Ectodermal cell (in vitro differentiated cells): ENCODE measurements around the gene PAPPA.

Experiments
- H3K27ac ChIP-seq: 2 replicates; pipeline ENCODE4 v1.7.0; 2013; ENCODE audit warnings: mild to moderate bottlenecking, low read depth, low read length; ENCODE audit not compliant: insufficient read depth, poor library complexity, severe bottlenecking
- H3K27me3 ChIP-seq: 2 replicates; pipeline ENCODE4 v1.7.0; 2013; ENCODE audit warnings: mild to moderate bottlenecking, low read length; ENCODE audit not compliant: insufficient read depth, control insufficient read depth, poor library complexity, severe bottlenecking
- H3K36me3 ChIP-seq: one replicate; pipeline ENCODE4 v1.7.0; 2013; ENCODE audit warnings: low read length; ENCODE audit not compliant: control insufficient read depth, insufficient read depth
- H3K4me1 ChIP-seq: one replicate; pipeline ENCODE4 v1.7.0; 2013; ENCODE audit warnings: low read length; ENCODE audit not compliant: control insufficient read depth, insufficient read depth
- H3K4me3 ChIP-seq: 2 replicates; pipeline ENCODE4 v1.7.0; 2013; ENCODE audit warnings: low read depth, low read length, control low read depth; ENCODE audit not compliant: insufficient read depth
- H3K9me3 ChIP-seq: 2 replicates; pipeline ENCODE4 v1.7.0; 2013; ENCODE audit warnings: mild to moderate bottlenecking, low read length, moderate library complexity; ENCODE audit not compliant: control insufficient read depth
- WGBS, 2 experiments: methylation state at CpG; one replicate each; pipeline ENCODE4 v1.1.7; 2013; ENCODE audit warnings: missing lambda C conversion rate in 2 of 2; 5-methylcytosine and 5-hydroxymethylcytosine counted together

The PAPPA gene

DNA sequence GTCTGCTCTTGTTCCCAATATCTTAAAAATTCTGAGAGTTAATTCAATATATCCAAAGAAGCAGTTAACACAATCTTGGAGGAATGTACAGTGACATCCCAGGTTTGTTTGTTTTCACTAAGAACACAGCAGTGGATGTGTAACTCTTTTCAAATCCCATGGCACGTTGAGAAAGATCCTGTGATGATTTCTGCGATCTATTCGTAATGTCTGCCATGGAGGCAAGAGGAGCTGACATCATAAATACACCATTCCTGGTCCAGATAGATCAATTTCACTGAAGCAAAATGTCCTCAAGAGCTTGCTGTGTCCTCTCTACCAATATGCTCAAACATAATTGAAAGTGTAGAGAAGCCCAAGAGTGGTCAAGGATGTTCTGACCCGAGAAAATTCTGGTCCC, 280.7 kb downstream of the PAPPA start:
- H3K4me3 ChIP-seq, result no peak overlapping the region
- H3K9me3 ChIP-seq, result no peaks in the 10 kb centered on the region
- no peaks in the 10 kb centered on the region for H3K27me3 ChIP-seq
- H3K36me3 ChIP-seq, result no peaks in the 10 kb centered on the region
- no peak overlapping the region for H3K27ac ChIP-seq
- no peaks in the 10 kb centered on the region for H3K4me1 ChIP-seq
- WGBS, 2 experiments, result 92 to 93% methylated on average over 4 of the region's 4 CpGs

DNA sequence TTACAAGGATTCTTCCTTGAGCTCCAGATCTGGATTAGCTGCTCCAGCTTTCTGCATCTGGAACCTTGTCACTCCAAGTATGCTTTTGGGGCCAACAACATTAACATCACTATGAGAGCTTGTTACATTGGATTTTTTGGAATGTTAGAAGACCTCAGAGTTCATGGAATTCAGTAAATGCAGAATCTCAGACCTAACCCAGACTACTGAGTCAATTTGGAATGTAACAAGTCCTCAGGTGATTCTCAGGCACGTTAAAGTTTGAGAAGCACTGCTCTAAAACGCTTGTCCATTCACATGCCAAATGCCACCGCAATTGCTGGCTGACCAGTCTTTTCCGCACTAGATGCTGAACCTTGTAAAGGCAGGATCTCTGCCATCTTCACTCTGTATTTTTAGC, 282.1 kb downstream of the PAPPA start:
- whole genome bisulfite sequencing, 2 experiments, result 81 to 83% methylated on average over 4 of the region's 4 CpGs
- no peaks in the 10 kb centered on the region for H3K4me1 ChIP-seq
- no peaks in the 10 kb centered on the region for H3K9me3 ChIP-seq
- H3K27me3 ChIP-seq, result no peaks in the 10 kb centered on the region
- H3K4me3 ChIP-seq, result no peak overlapping the region
- H3K36me3 ChIP-seq, result no peaks in the 10 kb centered on the region
- no peak overlapping the region for H3K27ac ChIP-seq

DNA sequence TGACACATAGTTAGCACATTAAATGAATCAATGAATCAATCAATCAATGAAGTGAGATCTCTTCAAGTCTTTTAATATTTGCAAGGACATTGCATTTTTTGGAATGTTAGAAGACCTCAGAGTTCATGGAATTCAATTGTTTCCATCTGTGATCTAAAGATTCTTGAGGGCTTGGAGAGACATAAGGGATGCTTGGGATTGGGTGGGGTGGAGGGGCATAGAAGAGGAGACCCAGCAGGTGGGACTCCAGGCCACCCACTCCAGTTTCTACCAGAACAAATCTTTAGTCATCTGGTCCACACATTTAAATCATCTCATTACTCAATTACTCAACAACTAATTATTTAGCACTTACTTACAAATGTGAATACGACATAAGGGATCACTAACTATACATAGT, 282.5 kb downstream of the PAPPA start:
- Histone ChIP-seq H3K36me3 (no peaks in the 10 kb centered on the region), H3K9me3 (no peaks in the 10 kb centered on the region), H3K4me3 (no peak overlapping the region), H3K4me1 (no peaks in the 10 kb centered on the region), H3K27ac (no peak overlapping the region), H3K27me3 (no peaks in the 10 kb centered on the region)
- 100% methylated on average over 1 of the region's 1 CpG; no CpG with 5 or more reads in 1 of the 2 experiments for WGBS, 2 experiments

DNA sequence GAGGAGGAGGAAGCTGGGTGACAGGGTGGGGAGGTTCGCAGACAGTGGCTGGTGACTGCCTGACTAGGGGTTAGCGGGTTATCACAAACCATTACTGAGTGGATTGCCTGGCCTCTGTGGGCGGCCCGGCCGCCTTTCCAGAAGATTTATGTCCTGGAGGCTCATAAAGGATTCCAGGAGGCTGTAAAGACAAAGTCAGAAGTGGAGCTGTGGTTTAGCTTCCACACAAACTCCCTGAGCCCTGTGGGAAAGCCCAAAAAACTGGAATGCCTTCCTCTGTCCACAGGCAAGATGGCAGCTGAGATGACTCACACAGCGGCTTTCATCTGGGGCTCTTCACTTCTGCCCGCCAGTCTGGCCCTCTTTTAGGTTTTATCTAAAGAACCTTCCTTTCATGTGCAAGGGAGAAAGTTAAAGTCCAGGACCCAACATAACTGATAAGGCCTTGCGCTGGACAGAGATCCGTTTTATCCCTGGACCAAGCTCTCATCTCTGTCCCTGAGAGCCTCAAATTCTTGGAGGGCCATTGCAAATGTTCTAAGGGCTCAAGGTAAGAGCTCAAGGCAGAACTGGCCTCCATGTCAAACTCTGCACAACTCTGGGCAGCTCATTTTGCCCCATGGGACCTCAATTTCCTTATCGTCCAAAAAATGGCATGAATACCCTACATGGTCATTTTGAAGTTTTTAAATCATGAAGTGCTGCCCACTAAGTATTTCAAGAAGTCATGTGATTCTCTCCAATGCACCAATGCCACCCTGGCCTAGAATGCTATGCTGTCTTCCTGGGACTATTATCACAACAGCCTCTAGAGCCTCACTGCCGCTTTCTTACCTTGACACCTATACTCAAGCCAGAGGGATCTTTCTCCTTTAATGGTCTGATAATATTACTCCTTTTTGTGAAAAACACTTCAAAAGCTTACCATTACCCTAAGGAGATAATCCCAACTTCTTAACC, 284.1 kb downstream of the PAPPA start:
- Histone ChIP-seq H3K36me3 (no peaks in the 10 kb centered on the region), H3K27ac (no peak overlapping the region), H3K9me3 (no peaks in the 10 kb centered on the region), H3K27me3 (no peaks in the 10 kb centered on the region), H3K4me1 (no peaks in the 10 kb centered on the region), H3K4me3 (no peak overlapping the region)
- 90 to 91% methylated on average over 11 of the region's 11 CpGs for WGBS, 2 experiments

DNA sequence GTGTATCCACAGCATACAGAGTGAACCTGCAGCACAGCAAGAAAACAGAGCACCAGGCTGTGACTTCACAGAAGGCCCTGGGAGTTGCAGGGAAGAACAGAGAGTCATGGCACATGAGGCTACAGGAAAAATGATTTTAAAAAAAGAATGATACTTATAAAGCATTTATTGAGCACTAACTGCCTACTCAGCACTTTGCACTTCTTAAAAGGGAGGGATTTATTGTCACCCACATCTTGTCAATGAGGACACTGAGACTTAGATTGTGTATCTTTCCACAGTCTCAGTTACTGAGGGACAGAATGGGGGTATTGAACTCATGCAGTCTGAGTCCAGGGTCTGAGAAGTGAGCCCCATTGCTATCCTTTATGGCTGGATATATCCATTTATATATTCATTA, 288.9 kb downstream of the PAPPA start:
- Histone ChIP-seq H3K4me1 (no peaks in the 10 kb centered on the region), H3K4me3 (no peak overlapping the region), H3K27me3 (no peaks in the 10 kb centered on the region), H3K27ac (no peak overlapping the region), H3K36me3 (no peaks in the 10 kb centered on the region), H3K9me3 (no peaks in the 10 kb centered on the region)

DNA sequence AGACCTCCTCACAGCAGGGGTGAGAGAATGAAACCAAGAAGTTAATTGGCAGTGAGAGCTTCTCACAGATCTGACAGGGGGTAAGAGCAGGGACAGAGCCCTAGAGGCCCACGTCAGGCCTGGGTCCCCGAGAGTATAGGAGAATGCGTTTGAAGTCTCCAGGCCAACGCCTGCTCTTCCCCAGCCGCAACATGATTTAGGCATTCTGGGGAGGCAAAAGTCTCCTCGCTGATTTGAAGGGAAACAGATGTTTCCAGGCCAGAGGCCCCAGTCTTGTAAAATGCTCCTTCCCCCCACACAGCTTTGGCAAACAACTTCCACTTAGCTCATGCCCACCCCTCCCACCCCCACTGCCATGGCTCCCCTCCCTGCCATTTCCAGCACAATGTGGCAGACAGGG, 294.3 kb downstream of the PAPPA start:
- H3K9me3 ChIP-seq, result no peaks in the 10 kb centered on the region
- no peaks in the 10 kb centered on the region for H3K27me3 ChIP-seq
- no peak overlapping the region for H3K4me3 ChIP-seq
- H3K36me3 ChIP-seq, result no peaks in the 10 kb centered on the region
- no peaks in the 10 kb centered on the region for H3K4me1 ChIP-seq
- 82 to 85% methylated on average over 6 of the region's 6 CpGs for WGBS, 2 experiments
- no peak overlapping the region for H3K27ac ChIP-seq

DNA sequence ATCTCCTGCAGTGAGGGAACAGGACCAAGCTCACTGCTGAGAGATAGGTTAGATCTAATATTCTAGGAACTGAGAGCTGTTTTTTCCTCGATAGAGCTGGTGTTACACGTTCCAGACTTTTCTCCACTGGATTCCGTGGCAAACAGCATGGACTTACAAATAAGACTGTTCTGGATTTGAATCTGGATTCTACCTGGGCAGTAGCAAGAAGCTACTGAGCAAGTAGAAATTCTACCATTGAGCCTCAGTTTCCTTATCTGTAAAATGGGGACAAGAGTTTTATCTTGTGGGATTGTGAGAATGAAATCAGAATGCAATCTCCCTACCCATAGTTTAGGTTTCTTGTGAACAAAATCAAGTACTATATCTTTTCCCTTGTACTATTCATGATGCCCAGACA, 294.8 kb downstream of the PAPPA start:
- Histone ChIP-seq H3K4me1 (no peaks in the 10 kb centered on the region), H3K9me3 (no peaks in the 10 kb centered on the region), H3K4me3 (no peak overlapping the region), H3K36me3 (no peaks in the 10 kb centered on the region), H3K27ac (no peak overlapping the region), H3K27me3 (no peaks in the 10 kb centered on the region)
- 94 to 96% methylated on average over 3 of the region's 3 CpGs for WGBS, 2 experiments

DNA sequence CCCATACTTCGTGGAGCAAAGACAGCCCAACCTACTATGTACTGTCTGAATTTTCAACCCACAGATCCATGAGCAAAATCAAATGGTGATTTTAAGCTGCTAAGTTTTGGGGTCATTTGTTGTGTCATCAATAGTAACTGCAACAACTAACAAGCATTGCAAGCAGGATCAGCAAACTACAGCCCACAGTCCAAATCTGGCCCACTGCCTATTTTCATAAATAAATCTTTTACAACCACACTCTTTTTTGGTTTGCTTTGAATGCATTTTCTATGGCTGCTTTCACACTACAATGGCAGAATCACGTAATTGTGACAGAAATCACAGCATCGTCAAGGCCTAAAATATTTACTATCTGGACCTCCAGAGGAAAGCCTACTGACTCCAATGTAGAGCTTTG, 296.4 kb downstream of the PAPPA start:
- H3K36me3 ChIP-seq, result no peaks in the 10 kb centered on the region
- no peaks in the 10 kb centered on the region for H3K9me3 ChIP-seq
- H3K4me3 ChIP-seq, result no peak overlapping the region
- H3K27ac ChIP-seq, result no peak overlapping the region
- H3K27me3 ChIP-seq, result no peaks in the 10 kb centered on the region
- WGBS, 2 experiments, result 95 to 97% methylated on average over 3 of the region's 3 CpGs
- no peaks in the 10 kb centered on the region for H3K4me1 ChIP-seq

DNA sequence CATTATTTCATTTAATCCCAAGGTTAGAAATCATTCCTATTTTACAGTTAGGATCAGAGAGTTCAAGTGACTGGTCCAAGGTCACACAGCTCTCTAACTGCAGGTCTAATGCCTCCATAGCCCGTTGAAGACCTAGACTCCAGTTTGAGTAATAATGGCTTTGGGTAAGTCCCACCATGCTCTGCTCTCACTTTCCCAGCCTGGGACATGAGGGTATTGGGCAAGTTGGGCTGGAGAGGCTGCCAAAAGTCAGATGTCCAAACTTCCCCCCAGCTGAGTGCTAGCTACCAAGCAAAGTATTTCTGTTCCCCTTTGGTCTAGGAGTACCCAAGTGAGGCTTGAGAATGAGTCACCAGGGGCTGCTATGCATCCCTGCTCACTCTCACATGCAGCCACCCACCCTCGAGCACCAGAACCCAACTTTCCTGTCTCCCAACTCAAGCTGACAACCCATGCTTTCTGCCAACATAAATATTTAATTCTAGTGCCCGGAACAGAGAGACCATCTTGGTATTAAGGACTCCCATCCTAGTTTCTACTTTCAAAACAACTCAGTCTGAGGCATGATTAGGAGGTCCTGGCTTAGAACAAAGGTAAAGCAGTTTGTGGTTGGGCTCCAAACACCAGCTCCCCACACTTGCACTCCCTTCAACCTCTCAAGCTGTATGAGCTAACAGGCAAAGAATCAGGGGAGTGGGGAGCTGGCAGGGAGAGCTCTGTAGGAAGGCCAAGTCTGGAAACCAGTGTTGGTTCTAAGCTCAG, 297.0 kb downstream of the PAPPA start:
- H3K36me3 ChIP-seq, result no peaks in the 10 kb centered on the region
- 89 to 97% methylated on average over 3 of the region's 3 CpGs for WGBS, 2 experiments
- H3K27ac ChIP-seq, result no peak overlapping the region
- no peak overlapping the region for H3K4me3 ChIP-seq
- no peaks in the 10 kb centered on the region for H3K4me1 ChIP-seq
- H3K27me3 ChIP-seq, result no peaks in the 10 kb centered on the region
- H3K9me3 ChIP-seq, result no peaks in the 10 kb centered on the region

DNA sequence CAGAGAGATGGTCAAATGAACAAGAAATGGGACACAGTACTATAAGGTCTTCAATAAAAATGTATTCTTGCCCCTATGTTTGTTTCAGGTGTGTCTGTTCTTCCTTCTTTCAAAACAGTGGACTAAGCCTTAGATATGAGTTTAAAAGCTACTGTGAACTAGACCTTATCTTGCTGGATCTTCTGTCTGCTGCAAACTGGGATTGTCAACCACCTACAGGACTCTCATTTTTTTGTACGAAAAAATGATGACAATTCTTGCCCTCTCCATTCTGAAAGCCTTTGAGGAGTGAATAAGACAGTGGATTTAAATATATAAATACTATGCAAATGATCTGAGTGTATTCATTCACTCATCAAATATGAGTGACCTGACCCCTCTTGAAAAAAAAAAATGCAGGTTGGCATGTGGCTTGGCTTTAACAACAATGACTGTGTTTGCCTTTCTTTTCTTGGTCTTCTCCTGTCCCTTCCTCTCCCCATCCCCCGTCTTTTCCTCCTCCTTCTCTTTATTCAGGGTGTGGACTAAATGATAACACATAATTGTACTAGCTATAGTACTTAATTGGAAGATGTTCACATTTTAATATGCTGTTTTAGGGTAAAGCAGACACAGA, 298.0 kb downstream of the PAPPA start:
- WGBS, 2 experiments, result 86% methylated on average over 2 of the region's 2 CpGs; no CpG with 5 or more reads in 1 of the 2 experiments
- H3K27me3 ChIP-seq, result no peaks in the 10 kb centered on the region
- H3K4me3 ChIP-seq, result no peak overlapping the region
- H3K9me3 ChIP-seq, result no peaks in the 10 kb centered on the region
- no peaks in the 10 kb centered on the region for H3K4me1 ChIP-seq
- no peaks in the 10 kb centered on the region for H3K36me3 ChIP-seq
- H3K27ac ChIP-seq, result no peak overlapping the region
